GM10248 (cell line): ENCODE data around the gene ANKRD53.

Experiments
- CTCF ChIA-PET: fragments of 300-600 bp; sonication (Branson Sonifier 250); formaldehyde crosslinking; extraction: SDS; loops from one replicate; lab custom pipeline; 2021; ENCODE audit warnings: antibody characterized with exemption; lab: Yijun Ruan, JAX
- POLR2A ChIA-PET: fragments of 350-650 bp; sonication (Branson Sonifier 250); formaldehyde crosslinking; extraction: SDS; loops from one replicate; lab custom pipeline; 2020; ENCODE audit warnings: antibody characterized with exemption; lab: Yijun Ruan, JAX
- DNase-seq: peaks from one replicate; pipeline ENCODE4 v3.0.0; 2012; ENCODE audit errors: extremely low spot score
- CTCF ChIP-seq: IDR thresholded peaks from 2 replicates; pipeline ENCODE4 v1.5.1; 2012; ENCODE audit warnings: mild to moderate bottlenecking, low read depth; ENCODE audit errors: extremely low read depth, missing control alignments, control extremely low read depth

Gene ANKRD53

DNA sequence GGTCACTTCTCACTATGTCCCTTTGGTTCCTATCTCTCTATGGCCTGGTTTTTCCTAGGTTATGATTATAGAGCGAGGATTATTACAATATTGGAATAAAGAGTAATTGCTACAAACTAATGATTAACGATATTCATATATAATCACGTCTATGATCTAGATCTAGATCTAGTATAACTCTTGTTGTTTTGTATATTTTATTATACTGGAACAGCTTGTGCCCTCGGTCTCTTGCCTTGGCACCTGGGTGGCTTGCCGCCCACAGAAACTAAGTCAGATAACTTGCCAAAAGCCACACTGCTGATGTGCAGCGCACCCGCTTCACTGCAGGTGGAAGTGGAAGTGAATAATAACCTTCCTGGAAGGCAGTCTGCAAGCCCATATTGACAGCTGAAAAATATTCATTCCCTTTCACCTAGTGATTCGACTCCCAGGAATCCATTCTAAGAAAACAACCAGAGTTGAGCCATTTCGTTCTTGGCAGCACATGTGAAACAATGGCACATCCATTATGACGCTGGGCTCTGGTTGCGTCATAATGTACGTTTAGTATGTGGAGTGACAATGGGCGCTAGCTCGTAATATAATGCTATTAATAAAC is 725 bp upstream of the ANKRD53 start:
- no peak for DNase-seq
- POLR2A ChIA-PET = no interaction called here
- CTCF ChIA-PET = interaction anchor here (1.0 to 16.4 kb wide), 6 partner anchors 10 to 107 kb away, joined by 3 to 172 read pairs (median 4); no protein-coding TSS in a partner anchor
- no peak for TF ChIP-seq CTCF

GRCh38 chr2:70979180-70979488 is 704 bp downstream of the ANKRD53 start:
- POLR2A ChIA-PET = no interaction called here
- CTCF ChIA-PET = interaction anchor here (1.6 to 16.4 kb wide), 3 partner anchors 15 to 25 kb away, joined by 3 to 172 read pairs (median 138); no protein-coding TSS in a partner anchor
- TF ChIP-seq CTCF = no peak
- no peak for DNase-seq

DNA sequence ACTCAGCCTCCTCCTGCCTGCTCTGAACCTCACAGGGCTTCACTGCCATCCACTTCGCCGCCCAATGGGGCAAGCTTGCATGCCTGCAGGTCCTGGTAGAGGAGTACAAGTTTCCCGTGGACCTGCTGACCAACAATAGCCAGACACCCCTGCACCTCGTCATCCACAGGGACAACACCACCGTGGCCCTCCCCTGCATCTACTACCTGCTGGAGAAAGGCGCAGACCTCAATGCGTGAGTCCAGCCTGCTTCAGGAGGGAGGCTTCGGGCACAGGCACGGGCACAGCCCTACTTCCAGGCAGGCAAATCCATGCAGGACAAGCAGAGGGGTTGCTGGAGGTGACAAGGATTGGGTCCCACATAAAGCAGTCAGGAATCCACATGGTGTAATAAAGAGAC is 1.2 kb downstream of the ANKRD53 start:
- TF ChIP-seq CTCF = no peak
- no peak for DNase-seq
- ChIA-PET POLR2A (no interaction called here), CTCF (interaction anchor here (1.6 to 16.4 kb wide), 3 partner anchors 14 to 25 kb away, joined by 3 to 172 read pairs (median 138); no protein-coding TSS in a partner anchor)

DNA sequence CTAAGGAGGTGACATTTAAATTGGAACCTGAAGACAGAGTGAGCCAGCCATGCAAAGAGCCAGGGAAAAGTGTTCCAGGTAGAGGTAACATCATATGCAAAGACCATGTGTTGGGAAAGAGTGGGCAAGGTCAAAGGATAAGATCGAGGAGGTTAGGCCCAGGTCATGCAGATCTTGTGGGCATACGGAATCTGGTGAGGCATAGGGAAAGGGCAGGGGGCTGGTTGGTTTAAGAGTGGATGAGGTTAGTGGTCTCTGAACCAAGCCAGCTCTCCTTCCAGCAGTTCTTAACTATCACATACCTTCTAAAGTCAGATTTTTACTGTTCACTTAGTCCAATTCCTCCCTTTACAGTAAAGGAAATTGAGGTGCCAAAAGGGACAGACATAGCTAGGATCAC is 3.0 kb downstream of the ANKRD53 start:
- POLR2A ChIA-PET = no interaction called here
- DNase-seq = no peak
- CTCF ChIA-PET = interaction anchor here (1.2 to 16.4 kb wide), 6 partner anchors 9 to 110 kb away, joined by 3 to 172 read pairs (median 6); no protein-coding TSS in a partner anchor
- no peak for TF ChIP-seq CTCF

- TF ChIP-seq CTCF = no peak
- POLR2A ChIA-PET = no interaction called here
- no peak for DNase-seq
- CTCF ChIA-PET = interaction anchor here (1.0 to 16.4 kb wide), 10 partner anchors 9 to 111 kb away, joined by 3 to 172 read pairs (median 4); partner anchors contain the start of gene TEX261
Measured at GRCh38 chr2:70981866-70982810, 3.7 kb downstream of the ANKRD53 start.

DNA sequence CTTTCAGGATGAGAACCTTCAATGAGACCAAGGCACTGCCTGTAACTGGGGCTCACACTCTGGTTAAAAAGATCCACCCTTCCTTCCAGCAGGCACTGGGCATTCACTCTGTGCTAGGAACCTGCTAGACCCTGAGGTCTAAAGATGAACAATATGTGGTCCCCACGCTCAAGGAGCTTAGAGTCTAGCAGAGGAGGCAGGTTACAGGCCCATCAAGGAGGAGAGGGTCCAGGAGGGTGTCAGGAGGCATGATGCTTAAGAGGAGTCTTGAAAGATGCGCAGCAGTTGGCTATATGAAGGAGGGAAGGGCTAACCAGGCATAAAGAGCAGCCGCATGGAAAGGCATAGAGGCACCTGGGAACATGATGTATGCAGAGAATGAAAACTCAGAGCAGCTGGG is 4.5 kb downstream of the ANKRD53 start:
- CTCF ChIA-PET = interaction anchor here (1.0 to 16.4 kb wide), 7 partner anchors 9 to 111 kb away, joined by 3 to 172 read pairs (median 28); partner anchors contain the start of gene TEX261
- no peak for DNase-seq
- POLR2A ChIA-PET = no interaction called here
- no peak for TF ChIP-seq CTCF
